GM23248 (cell line): Measurements from ENCODE around the gene SSNA1.

Source experiments
- EZH2 ChIP-seq: fragments of 200-600 bp; sonication (generic); IDR thresholded peaks from 2 replicates; pipeline ENCODE4 v1.6.1; 2018; ENCODE audit warnings: antibody characterized with exemption, mild to moderate bottlenecking; ENCODE audit not compliant: insufficient read depth, poor library complexity, severe bottlenecking
- EZH2phosphoT487 ChIP-seq: fragments of 200-600 bp; sonication (generic); IDR thresholded peaks from 2 replicates; pipeline ENCODE4 v1.6.1; 2018; ENCODE audit warnings: antibody characterized with exemption, moderate library complexity, mild to moderate bottlenecking, low read depth; ENCODE audit not compliant: insufficient read depth

DNA sequence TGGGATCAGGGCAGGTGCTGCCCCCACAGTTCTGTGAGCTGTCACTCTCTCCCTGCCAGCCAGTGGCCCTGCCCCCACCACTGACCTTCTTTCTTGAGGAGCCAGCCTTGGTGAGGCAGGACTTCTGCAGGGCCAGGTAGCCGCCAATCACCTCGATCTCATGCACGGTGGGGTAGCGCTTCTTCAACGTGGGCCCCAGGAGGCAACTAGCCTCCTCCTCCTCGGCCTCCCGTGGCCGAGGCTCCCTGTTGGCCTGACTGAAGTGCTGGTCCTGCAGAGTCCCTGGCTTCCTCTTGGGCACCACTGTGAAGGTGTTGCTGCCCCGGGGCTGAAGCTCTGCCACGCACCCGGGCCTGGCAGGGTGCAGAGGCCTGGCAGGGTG, 10.4 kb downstream of the SSNA1 start:
- TF ChIP-seq EZH2phosphoT487 (no peak), EZH2 (no peak)
